Stimulated activated CD4-positive, alpha-beta T cell treated with anti-CD3 and anti-CD28 coated beads, Interleukin-12 subunit alpha, Interleukin-12 subunit beta, amount 100 ng/mL, for 24 hours (primary cell): ENCODE measurements around the gene ZNF121.
"Not testable (repeated sequence)": the region's sequence is repeated elsewhere in the genome, so short reads cannot be mapped to it uniquely, and the experiment has no call there.

Experiments used
- DNase-seq, 2 experiments: peaks; one replicate each; pipeline ENCODE4 v3.0.0-alpha.2; 2020; ENCODE audit warnings: low read depth in 2 of 2

Gene ZNF121

DNA sequence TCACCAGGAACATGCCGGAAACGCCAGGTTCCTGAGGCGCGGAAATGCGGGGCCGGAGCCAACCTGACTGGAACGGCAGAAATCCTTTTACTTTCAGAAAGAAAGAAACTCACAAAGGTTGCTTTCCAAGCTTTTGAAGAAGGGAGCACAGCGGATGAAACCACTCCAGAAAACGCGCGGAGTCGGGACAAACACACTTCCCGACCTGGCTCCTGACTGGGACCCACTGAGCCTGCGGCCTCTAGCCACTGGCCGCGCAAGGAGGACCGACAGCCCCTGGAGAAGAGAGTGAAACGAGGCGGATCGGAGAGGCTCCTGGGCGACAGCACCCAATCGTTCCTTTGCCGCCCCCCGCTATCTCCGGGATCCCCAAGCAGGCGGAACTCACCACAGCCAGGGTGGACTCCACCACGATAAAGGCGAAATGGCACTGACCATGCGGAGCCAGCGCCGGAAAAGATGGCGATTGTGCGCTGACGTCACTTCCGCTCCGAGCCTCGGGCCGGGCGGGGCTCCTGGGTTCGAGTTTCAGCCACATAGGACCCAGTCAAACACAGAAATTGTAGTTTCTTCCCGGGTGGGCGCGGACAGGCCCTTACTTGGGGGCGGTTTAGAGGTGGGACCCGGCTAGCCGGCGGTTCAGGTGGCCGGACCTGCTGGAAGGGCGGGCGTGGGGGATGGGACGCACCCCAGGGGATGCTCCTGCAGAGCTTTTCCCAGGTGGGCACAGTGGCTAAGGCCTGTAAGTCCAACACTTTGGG lies at the start of gene ZNF121:
Gene ZNF121 (minus strand): TSS at position 432 of the 761 bp plus-strand sequence. CDS start 16,407 bp downstream, outside the sequence.
- DNase-seq: peak; percentile 73 to 84

DNA sequence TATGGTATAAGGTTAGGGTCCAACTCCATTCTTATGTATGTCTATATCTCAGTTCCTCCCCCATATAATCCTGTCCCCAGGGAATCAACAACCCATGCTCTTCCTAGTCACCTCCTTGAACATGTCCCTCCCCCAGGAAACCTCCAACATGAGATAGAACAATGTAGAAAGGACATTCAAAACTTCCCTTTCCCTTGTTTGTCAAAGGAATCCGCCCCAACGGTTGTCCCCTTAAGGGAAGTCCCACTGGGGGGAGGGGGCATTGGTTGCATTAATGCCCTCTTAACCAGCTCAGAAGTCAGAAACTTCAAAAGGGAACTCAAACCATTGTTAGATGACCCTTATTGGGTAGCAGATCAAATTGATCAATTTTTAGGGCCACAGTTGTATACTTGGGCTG lies 43.6 kb upstream of the ZNF121 start:
- no peak for DNase-seq

DNA sequence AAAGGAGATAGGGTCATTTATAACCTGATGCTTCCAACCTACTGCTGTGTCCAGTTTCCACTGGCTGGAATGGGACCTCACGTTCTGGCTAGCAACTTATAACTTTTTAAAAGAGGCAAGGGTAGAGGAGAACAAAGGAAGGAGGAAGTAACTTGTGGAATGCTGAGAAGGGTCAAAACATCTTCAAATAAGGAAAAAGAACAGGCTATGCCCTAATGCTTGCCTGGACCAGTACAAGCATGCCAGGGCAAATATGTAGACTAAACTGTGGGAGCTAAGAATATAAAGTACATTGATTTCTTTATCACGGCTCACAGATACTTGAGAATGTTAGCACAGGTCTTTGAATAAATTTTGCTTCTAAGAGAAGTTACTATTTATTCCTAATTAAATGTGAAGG lies 38.2 kb upstream of the ZNF121 start:
- DNase-seq: no peak

DNA sequence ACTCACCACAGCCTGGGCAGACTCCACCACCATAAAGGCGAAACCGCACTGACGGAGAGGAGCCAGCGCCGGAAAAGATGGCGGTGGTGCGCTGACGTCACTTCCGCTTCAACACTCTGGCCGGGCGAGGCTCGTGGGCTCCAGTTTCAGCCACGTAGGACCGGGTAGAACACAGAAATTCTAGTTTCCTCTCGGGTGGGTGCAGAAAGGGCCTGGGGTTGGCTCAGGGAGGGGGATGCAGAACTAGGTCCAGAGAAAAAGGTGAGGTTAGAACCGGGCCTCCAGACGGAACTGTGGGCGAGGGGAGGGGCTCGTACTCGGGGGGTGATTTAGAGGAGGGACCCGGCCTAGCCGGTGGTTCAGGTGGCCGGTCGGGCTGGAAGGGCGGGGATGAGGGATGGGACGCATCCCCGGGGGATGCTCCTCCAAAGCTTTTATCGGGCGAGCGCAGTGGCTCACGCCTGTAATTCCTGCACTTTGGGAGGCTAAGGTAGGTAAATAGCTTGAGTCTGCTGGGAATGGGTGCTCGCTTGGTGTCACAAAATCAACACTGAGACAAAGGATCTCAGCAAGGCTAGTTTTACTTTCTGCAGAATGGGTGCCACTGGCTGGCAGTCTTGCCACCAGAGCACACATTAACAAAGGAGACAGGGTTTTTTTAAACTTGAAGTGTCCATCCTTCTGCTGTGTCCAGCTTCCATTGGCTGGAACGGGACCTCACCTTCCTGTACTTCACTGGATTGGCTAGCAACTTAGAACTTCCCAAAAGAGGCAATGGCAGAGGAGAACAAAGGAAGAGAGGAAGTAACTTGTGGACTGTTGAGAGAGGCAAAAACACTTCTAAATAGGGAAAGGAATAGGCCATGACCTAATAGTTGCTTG lies 37.1 kb upstream of the ZNF121 start, which contains the start of gene ZNF561:
Gene ZNF561 (minus strand): TSS at position 77 of the 882 bp plus-strand sequence. CDS start 1,776 bp downstream, outside the sequence.
- peak; percentile 78 to 79 for DNase-seq

DNA sequence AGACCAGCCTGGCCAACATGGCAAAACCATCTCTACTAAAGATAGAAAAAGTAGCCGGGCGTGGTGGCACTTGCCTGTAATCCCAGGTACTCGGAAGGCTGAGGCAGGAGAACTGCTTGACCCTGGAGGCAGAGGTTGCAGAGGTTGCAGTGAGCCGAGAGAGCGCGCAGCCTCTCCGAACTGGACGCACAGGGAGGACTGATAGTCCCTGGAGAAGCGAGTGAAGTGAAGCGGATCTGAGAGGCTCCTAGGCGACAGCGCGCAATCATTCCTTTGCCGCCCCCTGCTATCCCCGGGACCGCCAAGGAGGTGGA lies 36.5 kb upstream of the ZNF121 start:
- DNase-seq: no peak

DNA sequence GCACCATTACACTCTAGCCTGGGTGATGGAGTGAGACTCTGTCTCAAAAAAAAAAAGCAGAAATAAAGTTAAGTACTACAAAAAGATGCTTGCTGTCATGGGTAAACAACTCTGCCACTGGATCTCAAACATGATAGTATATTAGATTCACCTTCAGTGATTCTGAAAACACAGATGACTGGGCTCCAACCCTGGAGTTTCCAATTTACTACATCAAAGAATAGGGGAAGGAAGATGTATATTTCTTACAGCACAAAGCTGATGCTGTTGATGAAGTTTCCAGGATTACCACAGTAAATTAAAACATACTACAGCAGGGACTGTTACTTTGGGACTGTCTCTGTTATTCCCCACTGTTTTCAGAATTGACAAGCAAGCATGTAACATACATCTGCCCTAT lies 31.5 kb upstream of the ZNF121 start:
- no peak for DNase-seq

DNA sequence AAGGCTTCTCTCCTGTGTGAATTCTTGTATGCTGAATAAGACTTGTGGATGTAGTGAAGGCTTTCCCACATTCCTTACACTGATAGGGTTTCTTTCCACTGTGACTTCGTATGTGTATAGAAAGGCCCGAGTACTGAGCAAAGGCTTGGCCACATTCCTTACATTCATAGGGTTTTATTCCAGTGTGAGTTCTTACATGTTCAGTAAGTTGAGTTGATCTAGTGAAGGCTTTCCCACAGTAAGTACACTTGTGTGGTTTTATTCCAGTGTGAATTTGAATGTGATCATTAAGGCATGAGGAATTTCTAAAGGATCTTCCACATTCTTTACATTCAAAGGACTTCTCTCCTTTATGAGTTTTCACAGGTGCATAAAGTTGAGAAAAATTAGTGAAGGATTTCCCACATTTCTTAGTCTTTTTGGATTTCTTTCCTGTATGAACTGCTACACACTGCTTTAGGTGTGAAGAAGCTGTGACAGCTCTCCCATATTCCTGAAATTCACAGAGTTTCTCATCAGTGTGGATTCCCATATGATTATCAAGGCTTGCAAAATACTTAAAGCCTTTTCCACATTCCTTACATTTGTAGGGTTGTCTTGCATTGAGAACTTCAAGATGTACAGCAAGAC lies 26.3 kb upstream of the ZNF121 start:
- DNase-seq: no peak

DNA sequence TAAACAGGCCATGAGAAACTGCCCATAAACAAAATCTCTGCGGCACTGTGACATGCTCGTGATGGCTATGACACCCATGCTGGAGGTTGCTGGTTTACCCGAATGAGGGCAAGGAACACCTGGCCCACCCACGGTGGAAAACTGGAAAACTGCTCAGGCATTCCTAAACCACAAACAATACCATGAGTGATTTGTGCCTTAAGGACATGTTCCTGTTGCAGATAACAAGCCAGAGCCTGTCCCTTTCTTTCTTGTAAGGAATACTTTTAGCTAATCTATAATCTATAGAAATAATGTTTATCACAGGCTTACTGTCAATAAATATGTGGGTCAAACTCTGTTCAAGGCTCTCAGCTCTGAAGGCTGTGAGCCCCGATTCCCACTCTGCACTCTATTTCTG lies 24.6 kb upstream of the ZNF121 start:
- DNase-seq: no peak

DNA sequence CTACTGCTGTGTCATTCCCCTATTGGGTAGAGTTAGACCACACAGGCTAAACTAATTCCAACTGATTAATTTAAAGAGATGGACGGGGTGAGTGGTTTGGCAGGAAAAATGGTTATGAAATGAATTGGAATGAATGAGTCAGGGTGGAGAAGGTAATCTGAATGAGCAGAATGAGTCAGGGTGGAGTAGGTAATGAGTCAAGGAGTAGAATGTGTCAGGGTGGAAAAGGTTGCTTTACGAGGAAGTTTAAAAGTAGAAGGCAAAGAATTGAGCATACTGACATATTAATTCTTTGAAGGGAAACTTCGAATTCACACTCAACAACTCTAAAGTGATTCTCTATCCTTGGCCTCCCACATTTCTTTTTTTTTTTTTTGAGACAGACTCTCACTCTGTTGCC lies 12.7 kb upstream of the ZNF121 start:
- DNase-seq: no peak

DNA sequence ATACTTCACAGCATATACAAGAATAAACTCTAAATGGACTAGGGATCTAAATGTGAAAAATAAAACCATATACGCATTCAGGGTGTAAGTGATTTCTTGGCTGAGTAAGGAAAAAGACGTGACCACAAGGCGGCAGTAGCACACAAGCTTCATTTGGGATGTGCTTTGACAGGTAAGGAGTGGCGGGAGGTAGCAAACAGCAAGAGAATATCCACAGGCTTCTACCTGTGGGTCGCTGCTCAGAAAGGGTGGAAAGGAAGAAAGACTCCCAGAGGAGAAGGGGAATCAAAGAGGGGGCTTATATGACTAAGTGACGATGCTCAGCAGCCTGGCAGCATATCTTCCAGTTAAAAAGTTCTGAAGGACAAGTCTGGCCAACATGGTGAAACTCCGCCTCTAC lies 2.5 kb upstream of the ZNF121 start:
- peak; percentile 44 to 71 for DNase-seq

DNA sequence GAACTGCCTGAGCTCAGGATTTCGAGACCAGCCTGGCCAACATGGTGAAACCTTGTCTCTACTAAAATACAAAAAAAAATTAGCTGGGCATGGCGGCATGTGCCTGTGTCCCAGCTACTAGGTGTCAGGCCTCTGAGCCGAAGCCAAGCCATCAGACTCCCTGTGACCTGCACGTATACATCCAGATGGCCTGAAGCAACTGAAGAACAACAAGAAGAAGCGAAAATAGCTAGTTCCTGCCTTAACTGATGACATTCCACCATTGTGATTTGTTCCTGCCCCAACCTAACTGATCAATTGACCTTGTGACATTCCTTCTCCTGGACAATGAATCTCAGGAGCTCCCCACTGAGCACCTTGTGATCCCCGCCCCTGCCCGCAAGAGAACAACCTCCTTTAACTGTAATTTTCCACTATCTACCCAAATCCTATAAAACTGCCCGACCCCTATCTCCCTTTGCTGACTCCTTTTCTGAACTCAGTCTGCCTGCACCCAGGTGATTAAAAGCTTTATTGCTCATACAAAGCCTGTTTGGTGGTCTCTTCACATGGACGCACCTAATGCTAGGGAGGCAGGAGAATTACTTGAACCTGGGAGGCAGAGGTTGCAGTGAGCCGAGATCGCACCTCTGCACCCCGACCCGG lies 2.1 kb downstream of the ZNF121 start:
- DNase-seq: not testable (repeated sequence)

DNA sequence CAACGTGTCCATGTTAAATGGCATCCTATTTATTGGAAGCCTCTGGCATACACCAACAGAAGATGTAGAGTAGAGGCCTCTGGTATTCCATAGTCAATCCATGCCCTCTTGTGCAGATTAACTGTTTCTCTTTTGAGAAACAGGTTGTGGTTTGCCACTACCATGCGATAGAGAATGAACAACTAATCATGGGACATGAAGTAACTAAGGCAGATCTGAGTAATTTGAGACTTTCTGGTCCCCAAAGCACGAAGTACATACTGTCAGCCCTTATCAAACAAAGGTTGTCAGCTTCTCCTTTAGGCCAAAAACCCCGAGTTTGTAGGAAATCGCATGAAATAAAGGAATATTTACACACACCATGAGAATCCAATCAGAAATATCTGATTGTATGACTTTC lies 3.6 kb downstream of the ZNF121 start:
- DNase-seq: no peak

DNA sequence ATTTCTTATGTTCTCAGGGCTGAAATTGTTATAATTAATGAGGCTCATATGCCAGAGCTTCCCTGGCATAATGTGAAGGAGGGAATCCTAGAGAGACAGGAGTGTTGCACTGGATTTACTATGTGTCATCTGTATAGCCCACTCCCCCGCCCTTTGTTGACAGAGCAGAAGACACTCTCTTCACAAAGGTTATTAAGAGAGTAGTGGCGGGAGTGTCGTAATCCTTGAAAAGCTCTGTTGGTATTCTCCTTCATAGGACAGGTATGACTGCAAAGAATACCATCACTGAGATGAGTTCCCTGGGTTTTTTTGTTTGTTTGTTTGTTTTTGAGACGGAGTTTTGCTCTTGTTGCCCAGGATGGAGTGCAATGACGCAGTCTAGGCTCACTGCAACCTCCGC lies 14.0 kb downstream of the ZNF121 start:
- DNase-seq: no peak

DNA sequence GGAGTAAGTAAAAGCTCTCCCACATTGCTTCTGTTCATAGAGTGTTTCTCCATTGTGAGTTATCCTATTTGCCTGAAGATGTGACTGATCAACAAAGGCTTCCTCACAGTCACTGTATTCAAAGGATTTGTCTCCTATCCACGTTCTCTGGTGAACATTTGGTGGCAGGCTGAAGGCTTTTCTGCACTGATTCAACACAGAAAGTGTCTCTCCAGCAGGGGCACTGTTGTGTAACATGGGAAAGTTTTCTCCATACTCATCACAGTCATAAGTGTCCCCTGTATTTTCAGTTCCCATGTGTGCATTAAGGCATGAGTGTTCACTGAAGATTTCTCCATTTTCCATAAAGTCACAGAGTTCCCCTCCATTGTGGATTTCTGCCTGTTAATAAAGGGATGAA lies 17.6 kb downstream of the ZNF121 start:
- DNase-seq: no peak

DNA sequence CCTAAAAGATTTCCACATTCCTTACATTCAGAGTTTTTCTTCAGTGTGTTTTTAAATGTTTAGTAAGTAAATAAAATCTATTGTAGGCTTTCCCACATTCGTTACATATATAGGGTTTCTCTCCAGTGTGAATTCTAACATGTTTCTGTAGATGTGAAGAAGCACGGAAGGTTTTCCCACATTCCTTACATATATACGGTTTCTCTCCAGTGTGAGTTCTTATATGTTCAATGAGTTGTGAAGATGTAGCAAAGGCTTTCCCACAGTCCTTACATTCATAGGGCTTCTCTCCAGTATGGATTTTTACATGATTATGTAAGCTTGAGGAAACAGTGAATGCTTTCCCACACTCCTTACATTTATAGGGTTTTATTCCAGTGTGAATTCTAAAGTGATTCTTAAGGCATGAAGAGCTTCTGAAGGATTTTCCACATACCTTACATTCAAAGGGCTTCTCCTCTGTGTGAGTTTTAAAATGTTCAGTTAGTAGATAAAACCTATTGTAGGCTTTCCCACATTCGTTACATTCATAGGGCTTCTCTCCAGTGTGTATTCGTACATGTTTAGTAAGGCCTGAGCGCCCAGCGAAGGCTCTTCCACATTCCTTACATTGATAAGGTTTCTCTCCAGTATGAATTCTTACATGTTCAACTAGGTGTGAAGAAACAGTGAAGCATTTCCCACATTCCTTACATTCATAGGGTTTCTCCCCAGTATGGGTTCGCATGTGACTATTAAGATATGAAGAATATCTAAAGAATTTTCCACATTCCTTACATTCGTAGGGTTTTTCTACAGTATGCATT lies 18.2 kb downstream of the ZNF121 start:
- DNase-seq: no peak

DNA sequence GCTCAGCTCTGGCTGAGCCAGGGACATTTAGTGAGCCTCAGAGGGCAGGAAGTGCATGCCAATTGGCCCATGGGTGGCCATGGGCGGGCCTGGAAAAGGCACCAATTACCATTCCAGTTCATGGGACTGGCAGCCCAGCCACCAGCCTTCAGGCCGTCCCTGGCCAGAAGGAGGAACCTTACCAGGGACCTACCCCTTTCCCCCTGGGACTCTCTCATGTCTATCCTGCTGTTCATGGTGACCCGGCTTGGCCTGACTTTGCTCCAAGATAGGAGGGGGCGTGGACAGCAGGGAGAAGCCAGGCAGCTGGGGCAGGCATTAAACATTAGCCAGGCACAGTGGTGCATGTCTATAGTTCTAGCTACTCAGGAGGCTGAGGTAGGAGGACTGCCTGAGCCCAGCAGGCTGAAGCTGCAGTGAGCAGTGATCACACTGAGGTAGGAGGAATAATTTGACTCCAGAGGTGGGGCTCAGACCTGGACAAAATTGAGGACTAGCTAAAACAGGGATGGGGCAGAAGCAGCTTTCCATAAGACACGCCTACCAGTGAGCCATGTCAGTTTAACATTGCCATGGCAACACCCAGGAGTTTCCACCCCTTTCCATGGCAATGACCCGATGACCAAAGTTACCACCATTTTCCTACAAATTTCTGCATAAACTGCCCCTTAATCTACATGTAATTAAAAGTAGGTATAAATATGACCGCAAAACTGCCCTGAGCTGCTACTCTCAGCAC lies 31.6 kb downstream of the ZNF121 start:
- no peak for DNase-seq

DNA sequence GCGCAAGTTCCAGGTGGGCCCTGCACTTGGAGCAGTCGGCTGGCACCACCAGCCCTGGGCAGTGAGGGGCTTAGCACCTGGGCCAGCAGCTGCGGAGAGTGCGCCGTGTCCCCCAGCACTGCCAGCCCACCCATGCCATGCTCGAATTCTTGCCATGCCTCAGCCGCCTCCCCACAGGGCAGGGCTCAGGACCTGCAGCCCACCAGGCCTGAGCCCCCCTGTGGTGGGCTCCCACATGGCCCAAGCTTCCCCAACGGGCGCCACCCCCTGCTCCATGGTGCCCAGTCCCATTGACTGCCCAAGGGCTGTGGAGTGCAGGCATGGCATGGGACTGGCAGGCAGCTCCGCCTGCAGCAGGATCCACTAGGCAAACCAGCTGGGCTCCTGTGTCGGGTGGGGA lies 36.4 kb downstream of the ZNF121 start:
- DNase-seq: no peak

DNA sequence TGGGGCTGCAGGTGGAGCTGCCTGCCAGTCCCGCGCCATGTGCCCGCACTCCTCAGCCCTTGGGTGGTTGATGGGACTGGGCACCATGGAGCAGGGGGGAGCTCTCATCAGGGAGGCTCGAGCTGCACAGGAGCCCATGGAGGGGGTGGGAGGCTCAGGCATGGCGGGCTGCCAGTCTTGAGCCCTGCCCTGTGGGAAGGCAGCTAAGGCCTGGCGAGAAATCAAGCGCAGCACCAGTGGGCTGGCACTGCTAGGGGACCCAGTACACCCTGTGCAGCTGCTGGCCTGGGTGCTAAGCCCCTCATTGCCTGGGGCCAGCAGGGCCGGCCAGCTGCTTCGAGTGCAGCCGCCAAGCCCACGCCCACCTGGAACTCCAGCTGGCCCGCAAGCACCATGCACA lies 43.0 kb downstream of the ZNF121 start:
- not testable (repeated sequence) for DNase-seq

DNA sequence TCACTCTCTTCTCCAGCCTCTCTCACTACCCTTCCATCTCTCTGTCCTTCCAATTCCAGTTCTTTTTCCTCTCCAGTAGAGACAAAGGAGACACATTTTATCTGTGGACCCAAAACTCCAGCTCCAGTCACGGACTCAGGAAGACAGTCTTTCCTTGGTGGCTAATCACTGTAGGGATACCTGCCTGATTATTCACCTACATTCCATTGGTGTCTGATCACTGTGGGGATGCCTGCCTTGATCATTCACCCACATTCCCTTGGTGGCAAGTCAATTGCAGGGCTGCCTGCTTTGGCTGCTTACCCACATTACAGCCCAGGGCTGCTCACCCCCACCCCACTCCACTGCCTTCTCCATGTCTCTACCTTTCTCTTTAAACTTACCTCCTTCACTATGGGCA lies 44.4 kb downstream of the ZNF121 start:
- DNase-seq: not testable (repeated sequence)

DNA sequence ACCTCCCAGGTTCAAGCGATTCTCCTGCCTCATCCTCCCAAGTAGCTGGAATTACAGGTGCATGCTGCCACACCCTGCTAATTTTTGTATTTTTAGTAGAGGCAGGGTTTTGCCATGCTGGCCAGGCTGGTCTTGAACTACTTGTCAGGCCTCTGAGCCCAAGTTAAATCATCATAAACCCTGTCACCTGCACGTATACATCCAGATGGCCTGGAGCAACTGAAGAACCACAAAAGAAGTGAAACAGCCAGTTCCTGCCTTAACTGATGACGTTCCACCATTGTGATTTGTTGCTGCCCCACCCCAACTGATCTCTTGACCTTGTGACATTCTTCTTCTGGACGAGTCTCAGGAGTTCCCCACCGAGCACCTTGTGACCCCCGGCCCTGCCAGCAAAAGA lies 45.1 kb downstream of the ZNF121 start:
- not testable (repeated sequence) for DNase-seq
